Right lobe of liver (tissue), 4 donors: Measurements from ENCODE around the gene PSME2.

Experiments
- POLR2A ChIP-seq: fragments of 450-650 bp; IDR thresholded peaks from one replicate; pipeline ENCODE4 v1.6.1; 2017; ENCODE audit warnings: antibody characterized with exemption, mild to moderate bottlenecking
- TF ChIP-seq, protein P1 (sequence below), 4 donors: fragments of 200-600 bp in 3 of 4; fragments of 450-650 bp in 1 of 4; IDR thresholded peaks; one replicate each; pipeline versions ENCODE4 v1.5.1 to v1.8.0; 2016 to 2022; ENCODE audit warnings: antibody characterized with exemption in 4 of 4, mild to moderate bottlenecking in 2 of 4
- donor health status: DM: no; HTN: no; CAD: no.
- donor health status: DM: no; HTN: no; CAD: no.
- donor health status: DM: no; HTN: yes; CAD: no.

DNA sequence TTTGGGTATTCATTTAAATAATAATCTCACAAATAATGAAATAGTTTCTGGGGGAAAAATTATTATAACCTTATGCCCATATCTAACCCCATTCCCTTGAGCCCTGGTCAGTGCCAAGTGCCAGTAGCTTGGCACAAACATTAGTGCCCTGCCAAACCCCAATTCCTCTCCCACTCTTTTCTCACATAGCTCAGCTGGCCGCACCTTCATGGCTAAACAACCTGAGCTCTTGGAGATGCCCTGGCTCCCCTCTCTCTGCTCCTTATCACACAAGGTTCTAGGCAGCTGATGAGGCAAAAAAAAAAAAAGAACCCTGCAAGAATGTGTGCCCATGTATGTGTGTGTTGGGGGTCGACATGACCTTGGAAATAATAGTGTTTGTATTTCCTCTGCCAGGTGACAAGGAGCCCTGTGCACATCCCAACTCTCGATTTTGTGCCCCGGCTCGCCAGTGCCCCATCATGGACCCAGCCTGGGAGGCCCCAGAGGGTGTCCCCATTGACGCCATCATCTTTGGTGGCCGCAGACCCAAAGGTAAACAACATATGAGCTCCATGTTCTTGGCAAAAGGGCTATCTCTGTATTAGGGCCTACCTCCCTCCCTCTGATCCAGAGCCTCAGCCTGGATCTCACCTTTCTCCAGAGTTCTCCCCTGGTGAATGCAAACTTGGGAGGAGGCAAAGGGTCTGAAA is 43.9 kb downstream of the PSME2 start:
- TF ChIP-seq, protein P1, sequence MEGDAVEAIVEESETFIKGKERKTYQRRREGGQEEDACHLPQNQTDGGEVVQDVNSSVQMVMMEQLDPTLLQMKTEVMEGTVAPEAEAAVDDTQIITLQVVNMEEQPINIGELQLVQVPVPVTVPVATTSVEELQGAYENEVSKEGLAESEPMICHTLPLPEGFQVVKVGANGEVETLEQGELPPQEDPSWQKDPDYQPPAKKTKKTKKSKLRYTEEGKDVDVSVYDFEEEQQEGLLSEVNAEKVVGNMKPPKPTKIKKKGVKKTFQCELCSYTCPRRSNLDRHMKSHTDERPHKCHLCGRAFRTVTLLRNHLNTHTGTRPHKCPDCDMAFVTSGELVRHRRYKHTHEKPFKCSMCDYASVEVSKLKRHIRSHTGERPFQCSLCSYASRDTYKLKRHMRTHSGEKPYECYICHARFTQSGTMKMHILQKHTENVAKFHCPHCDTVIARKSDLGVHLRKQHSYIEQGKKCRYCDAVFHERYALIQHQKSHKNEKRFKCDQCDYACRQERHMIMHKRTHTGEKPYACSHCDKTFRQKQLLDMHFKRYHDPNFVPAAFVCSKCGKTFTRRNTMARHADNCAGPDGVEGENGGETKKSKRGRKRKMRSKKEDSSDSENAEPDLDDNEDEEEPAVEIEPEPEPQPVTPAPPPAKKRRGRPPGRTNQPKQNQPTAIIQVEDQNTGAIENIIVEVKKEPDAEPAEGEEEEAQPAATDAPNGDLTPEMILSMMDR (IDR thresholded peaks at IDR 0.05): no peak
- no peak for TF ChIP-seq POLR2A
